GM12892 (cell line): ENCODE measurements around the gene DIP2B.

ENCODE experiments used
- DNase-seq: peaks from one replicate; pipeline ENCODE4 v3.0.0; 2011; ENCODE audit not compliant: insufficient read length
- FAIRE-seq: peaks from 2 replicates; lab custom pipeline; 2011; peaks lifted over from hg19 to GRCh38; lab: Jason Lieb, UNC
- POLR2A ChIP-seq: IDR thresholded peaks from 2 replicates; pipeline ENCODE4 v1.6.1; 2011; ENCODE audit warnings: low read depth, low read length, control low read depth
- POLR2AphosphoS5 ChIP-seq: IDR thresholded peaks from 2 replicates; pipeline ENCODE4 v1.6.1; 2011; ENCODE audit warnings: low read depth, low read length, control low read depth
- TAF1 ChIP-seq: IDR thresholded peaks from 2 replicates; pipeline ENCODE4 v1.6.1; 2011; ENCODE audit warnings: low read depth, mild to moderate bottlenecking, control low read depth, low read length, borderline replicate concordance

DIP2B gene

GRCh38 chr12:50785406-50786001, 280.7 kb downstream of the DIP2B start:
- FAIRE-seq (no peak), DNase-seq (no peak)
- TF ChIP-seq POLR2AphosphoS5 (no peak), TAF1 (no peak), POLR2A (no peak)

GRCh38 chr12:50786498-50787231, 281.9 kb downstream of the DIP2B start:
- TF ChIP-seq POLR2A (no peak), POLR2AphosphoS5 (no peak), TAF1 (no peak)
- FAIRE-seq (no peak), DNase-seq (no peak)

- TF ChIP-seq POLR2AphosphoS5: no peak
- TF ChIP-seq POLR2A: no peak
- TF ChIP-seq TAF1: no peak
- FAIRE-seq (no peak), DNase-seq (no peak)
These were observed 282.8 kb downstream of the DIP2B start for GRCh38 chr12:50787618-50788017.

- no peak for DNase-seq
- TF ChIP-seq POLR2A: no peak
- no peak for TF ChIP-seq POLR2AphosphoS5
- TF ChIP-seq TAF1: no peak
- FAIRE-seq: no peak
These were observed 283.8 kb downstream of the DIP2B start for GRCh38 chr12:50788561-50788960.

- DNase-seq (no peak), FAIRE-seq (no peak)
- no peak for TF ChIP-seq POLR2A
- TF ChIP-seq POLR2AphosphoS5: no peak
- TF ChIP-seq TAF1: no peak
These were observed 285.3 kb downstream of the DIP2B start for GRCh38 chr12:50790081-50790480.
